Activated CD4-positive, alpha-beta T cell treated with anti-CD3 and anti-CD28 coated beads for 48 hours (primary cell): Measurements from ENCODE around the gene RYK.

Experiments
- DNase-seq: peaks from one replicate; pipeline ENCODE4 v3.0.0-alpha.2; 2020

Gene RYK

DNA sequence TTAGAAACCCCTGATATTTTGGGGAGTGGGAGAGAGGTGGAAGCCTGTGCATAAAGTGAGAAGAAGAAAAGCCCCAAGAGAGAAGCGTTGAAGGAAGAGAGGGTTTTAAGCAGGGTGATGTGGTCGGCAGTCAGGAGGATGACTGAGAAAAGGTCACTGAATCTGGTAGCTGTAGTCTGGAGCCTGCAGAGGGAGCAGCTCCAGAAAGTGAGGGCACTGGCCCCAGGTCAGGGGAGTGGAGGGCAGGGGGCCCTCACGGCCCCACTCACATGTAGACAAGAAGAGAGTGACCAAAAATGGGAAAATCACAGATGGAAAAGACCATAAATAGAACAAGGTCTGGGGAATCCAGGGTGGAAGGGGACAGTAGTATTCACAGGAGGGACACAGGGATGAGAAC lies 105.5 kb downstream of the RYK start:
- no peak for DNase-seq

DNA sequence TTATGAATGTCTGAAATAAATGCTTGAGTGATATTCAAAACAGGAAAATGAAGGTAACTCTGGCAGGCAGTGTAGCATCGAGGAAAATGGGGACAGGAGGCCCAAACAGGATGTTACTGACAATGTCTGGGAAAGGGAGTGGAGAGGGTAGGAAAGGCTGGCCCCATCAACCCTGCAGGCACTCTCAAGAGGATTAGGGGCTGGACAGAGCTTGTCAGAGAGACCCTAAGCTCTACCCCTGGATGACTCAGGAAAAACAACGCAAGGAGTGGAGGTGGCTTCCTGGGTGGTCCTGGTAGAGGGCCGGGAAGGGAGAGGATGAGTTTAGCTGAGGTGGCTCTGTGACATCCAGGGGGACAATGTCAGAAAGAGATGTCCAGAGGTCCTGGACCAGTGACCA lies 106.0 kb downstream of the RYK start:
- DNase-seq, result no peak

DNA sequence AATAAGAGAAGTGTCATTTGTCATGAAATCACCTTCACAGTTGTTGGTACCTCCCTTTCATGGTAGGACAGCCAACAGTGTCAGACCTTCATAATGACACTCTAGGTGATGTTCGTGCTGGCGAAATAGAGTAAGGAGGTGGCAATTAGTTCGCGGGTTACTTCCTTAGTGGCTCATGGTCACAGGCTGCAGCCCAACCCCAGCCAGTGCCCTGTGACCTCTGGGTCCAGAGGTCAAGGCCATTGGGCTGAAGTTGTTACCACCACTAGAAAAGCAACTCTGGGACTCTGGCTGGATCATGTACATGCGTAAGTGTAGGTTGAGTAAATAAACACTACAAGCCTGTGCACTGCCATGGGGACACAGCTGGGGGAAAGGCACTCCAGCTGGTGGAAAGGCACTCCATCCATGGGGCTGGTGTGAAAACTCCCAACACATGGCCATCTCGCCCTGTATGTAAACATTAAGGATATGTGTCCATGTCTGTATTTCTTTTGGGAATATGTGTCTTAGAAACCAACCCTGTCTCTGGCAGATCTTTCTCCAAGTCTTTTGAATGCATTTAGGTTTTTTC lies 106.7 kb downstream of the RYK start:
- no peak for DNase-seq

DNA sequence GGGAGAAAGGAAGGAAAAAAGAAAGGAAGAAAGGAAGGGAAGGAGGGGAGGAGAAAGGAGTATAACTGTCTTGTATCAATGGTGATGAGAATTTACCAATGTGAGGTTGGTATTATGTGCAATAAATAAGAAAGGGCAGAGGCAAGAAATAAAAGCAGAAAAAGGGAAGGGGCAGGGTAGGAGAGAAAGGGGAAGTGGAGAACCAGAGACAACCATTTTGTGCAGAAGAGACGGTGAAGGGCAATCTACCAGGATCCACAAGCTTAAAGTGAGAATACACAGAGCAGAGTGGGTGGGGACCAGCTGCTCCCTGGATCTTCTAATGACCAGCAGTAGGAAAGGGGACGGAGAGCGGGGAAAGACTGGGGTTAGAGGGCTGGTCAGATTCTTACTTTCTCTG lies 114.1 kb downstream of the RYK start:
- no peak for DNase-seq

DNA sequence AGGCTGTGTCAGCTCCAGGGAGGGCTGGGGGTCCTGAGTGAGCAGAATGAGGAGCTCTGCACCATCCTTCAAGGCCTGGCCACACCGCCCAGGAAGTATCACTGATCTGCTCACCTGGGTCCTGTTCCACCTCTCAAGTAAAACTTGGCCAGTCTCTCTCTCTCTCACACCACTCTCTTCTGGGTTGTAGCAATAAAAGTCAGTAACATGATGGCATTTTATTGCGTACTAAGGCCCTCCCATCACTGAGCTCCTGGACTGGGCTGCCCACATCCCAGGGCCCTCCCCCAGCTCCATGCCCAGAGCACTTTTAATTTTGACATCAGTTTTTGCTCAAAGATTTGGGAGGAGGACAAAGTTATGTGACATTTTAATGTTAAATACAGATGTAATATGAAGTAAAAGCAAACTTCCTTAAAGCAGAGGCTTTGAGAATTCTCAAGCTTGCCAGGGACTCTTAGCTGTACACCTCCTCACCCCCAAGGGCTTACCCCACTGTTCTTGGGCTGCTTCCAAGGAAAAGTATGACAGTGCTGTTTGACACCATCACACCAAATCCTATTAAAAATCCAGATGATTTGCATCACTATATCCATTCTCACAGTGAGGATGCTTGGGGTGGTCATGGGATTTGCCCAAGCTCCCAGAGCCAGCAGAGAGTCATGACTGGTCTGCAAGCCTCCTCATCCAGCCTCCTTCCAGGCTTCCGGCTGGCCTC lies 115.8 kb downstream of the RYK start:
- DNase-seq, result no peak

DNA sequence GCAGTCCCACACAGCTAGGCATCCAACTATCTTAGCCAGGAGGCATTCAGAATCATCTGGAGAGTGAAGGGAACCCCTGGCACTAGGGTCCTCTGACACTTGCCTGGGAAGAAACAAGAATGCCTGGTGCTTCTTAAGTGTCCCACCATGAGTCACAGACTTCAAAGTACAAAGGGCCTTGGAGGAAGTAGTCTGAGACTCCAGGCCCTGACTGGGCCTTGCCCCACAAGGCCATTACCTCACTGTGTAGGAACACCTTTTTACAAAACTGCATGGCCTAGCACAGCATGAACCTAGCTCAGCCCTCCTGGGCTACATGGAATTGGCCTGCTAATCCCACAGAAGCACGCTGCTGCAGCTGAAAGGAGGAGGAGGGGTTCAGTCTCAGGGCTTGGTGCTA lies 116.4 kb downstream of the RYK start:
- no peak for DNase-seq

DNA sequence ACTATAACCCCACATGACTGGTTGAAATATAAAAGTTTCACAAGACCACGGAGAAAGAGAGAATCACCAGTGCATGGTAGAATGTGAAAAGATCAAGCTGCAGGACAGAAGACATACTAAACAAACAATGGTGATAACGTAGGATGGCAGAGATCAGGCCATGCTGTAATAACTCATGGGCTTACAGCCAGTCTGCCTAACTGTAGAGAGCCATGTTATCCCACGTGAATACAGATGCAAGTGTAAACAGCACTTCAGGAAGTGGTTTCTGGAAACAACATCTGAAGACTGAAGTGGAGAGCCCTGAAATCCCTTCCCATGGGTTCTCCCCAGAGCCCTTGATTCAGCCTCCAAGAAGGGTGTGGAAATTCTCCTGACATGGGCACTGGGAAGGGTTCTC lies 117.7 kb downstream of the RYK start:
- no peak for DNase-seq

DNA sequence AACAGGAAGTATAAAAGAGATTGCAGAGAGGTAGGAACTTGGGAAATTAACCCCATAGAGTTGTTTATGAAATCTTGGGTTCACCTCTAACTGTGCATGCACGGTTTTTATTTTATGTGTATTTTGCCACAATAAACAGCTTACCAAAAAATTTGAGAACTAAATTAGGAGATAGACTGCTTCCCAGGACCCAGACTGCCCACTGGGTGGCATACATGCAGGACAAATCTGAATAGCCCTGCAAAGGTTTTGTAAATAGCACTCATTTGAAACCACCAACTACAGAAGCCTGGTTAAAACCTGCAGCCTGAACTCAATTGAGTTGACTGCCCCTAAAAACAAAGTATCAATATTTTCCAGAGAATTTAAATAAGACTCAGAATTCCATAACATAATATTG lies 124.5 kb downstream of the RYK start:
- DNase-seq, result no peak

DNA sequence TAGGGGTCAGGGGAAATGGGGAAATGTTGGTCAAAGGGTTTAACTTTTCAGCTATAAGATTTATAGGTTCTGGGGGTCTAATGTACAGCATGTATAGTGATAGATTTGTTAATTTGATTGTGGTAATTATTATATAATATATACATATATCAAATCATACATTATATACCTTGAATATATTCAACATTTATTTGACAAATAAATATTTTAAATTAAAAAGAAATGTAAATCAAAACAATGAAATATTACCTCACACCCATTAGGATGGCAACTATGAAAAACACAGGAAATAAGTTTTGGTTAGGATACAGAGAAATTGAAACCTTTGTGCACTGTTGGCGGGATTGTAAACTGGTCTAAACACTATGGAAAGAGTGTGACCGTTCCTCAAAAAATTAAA lies 135.9 kb downstream of the RYK start:
- DNase-seq, result no peak

DNA sequence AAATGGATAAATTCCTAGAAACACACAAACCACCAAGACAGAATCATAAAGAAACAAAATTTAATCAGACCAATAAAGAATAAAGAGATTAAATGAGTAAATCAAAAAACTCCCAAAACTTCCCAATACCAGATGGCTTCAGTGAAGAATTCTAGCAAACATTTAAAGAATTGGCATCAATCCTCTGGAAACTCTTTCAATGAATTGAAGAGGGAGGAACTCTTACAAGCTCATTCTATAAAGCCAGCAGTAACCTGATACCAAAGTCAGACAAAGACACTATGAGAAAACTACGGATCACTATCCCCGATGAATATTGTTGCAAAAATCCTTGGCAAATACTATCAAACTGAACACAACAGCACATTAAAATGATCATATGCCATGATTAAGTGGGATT lies 139.0 kb downstream of the RYK start:
- DNase-seq, result no peak

DNA sequence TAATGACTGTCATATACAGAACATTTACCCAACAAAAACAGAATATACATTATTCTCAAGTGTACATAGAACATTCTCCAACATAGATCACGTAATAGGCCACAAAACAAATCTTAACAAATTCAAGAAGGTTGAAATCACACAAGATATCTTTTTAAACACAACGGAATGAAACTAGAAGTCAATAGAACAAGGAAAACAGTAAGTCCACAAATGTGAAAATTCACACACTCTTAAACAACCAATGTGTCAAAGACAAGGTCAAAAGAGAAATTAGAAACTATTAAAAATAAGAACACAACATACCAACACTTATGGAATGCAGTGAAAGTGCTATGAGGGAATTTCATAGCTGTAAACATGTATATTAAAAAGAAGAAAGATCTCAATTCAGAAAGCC lies 139.7 kb downstream of the RYK start:
- DNase-seq, result no peak
